ENCODE measurements around the gene NUTM2G. TPM values are rescaled to one million over a fixed set of nuclear protein-coding genes. Genes with fewer than 3 reads are reported as not detected.
"Not testable (repeated sequence)": the region's sequence is repeated elsewhere in the genome, so short reads cannot be mapped to it uniquely, and the experiment has no call there.

The NUTM2G gene
- total and polyA plus RNA-seq, 4 donors = not detected

DNA sequence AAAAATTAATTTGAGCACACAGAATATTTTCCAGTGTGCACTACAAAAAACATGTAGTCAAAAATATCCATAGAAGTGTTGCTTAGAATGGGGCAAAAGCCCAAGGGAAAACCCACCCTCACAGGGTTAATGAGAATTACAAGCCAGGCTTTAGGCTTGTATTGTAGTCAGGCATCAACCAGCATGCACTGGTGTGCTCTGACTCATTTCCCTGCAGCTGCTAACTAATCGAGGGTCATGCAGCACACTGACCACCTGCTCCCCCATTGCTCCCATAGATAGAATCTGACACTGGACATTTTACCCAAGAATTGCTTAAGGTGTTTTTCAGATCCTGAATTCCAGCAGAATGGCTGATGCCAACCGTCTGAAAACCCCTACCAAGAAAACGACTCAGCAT is 20.2 kb upstream of the NUTM2G start:
- H3K36me3 ChIP-seq (ENCODE audit: control insufficient read depth in 1 of 2, insufficient read depth in 2 of 2, low read length in 1 of 2); intact Hi-C loops (cut with DNase I); ATAC-seq (ENCODE audit: low FRiP score); H3K27me3 ChIP-seq (ENCODE audit: control insufficient read depth in 1 of 2, insufficient read depth in 2 of 2, low read length in 1 of 2); DNase-seq; H3K4me3 ChIP-seq (ENCODE audit: low read length in 2 of 2); H3K4me1 ChIP-seq (ENCODE audit: control insufficient read depth in 1 of 2, insufficient read depth in 2 of 2, low read length in 2 of 2); H3K27ac ChIP-seq (ENCODE audit: low read depth in 1 of 2, low read length in 2 of 2); H3K9me3 ChIP-seq (ENCODE audit: control insufficient read depth, low read length): not testable (repeated sequence)
- no CpG with 5 or more reads among the region's 3 CpGs for WGBS, 2 donors

DNA sequence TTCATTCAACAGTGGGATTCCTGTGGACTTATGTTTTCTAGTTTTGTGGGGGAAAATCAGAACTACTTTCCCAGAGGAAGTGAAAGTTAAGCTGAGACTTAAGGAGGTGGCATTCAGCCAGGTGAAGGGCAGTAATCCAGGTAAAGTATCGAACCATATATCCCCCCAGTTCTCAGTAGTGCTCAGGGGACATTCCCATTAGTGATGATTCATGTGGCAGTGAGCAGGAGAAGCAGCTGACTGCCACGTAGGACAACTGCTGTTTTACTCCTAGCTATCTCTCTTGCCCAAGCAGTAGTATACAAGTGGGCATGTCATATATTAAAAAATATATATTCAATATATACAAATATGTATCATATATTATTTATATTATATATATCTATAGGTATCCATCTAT is 13.1 kb upstream of the NUTM2G start:
- intact Hi-C loops (cut with DNase I); H3K36me3 ChIP-seq (ENCODE audit: control insufficient read depth in 1 of 2, insufficient read depth in 2 of 2, low read length in 1 of 2): not testable (repeated sequence)
- 85 to 95% methylated on average over 2 of the region's 2 CpGs for WGBS, 2 donors

DNA sequence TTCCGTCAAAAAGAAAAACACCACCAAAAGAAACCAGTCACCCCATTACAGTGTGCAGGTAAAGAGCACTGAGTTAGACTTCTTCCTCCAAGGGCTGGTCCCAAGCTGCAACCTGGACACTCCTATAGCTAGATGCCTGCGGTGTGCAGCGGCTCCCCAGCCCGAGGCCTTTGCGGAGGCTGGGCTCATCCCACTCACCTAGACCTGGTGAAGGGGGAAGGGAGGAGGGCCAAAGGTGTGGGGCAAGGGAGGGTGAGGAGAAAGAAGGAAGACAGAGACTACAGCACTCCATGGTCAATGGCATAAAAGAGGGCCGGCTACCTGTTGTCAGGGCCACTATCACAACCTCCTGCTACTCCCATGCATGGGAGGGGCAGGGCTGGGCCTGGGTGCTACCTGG is 12.1 kb upstream of the NUTM2G start:
- WGBS, 2 donors = 95 to 100% methylated on average over 3 to 5 of the region's 6 CpGs
- H3K9me3 ChIP-seq (ENCODE audit: control insufficient read depth, low read length); H3K27ac ChIP-seq (ENCODE audit: low read depth in 1 of 2, low read length in 2 of 2); ATAC-seq (ENCODE audit: low FRiP score); DNase-seq; H3K4me1 ChIP-seq (ENCODE audit: control insufficient read depth in 1 of 2, insufficient read depth in 2 of 2, low read length in 2 of 2); H3K4me3 ChIP-seq (ENCODE audit: low read length in 2 of 2); H3K27me3 ChIP-seq (ENCODE audit: control insufficient read depth in 1 of 2, insufficient read depth in 2 of 2, low read length in 1 of 2); intact Hi-C loops (cut with DNase I); H3K36me3 ChIP-seq (ENCODE audit: control insufficient read depth in 1 of 2, insufficient read depth in 2 of 2, low read length in 1 of 2): not testable (repeated sequence)

More for the DNA sequence above, 13.1 kb upstream of the NUTM2G start:
- H3K9me3 ChIP-seq (ENCODE audit: control insufficient read depth, low read length); H3K27ac ChIP-seq (ENCODE audit: low read depth in 1 of 2, low read length in 2 of 2); H3K4me3 ChIP-seq (ENCODE audit: low read length in 2 of 2); H3K4me1 ChIP-seq (ENCODE audit: control insufficient read depth in 1 of 2, insufficient read depth in 2 of 2, low read length in 2 of 2); DNase-seq; H3K27me3 ChIP-seq (ENCODE audit: control insufficient read depth in 1 of 2, insufficient read depth in 2 of 2, low read length in 1 of 2); ATAC-seq (ENCODE audit: low FRiP score): not testable (repeated sequence)

DNA sequence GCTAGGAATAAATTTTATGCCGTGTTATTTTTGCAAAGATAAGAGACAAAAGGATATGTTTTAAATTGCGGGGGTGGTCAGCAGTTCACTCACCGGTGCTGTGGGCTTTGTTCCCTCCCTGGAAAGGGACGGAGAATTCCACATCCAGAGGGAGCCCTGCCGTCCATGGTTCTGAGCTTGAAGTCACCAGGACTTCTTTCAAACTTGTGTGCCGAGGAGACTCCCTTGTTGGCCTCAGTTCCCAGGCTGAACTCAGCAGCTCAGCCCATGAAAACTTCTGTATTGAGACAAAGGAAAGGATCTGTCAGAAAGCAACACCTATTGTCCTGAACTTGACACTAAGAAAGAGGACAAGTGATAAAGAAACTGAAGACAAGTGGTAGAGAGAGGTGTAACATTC is 10.1 kb upstream of the NUTM2G start:
- H3K36me3 ChIP-seq (ENCODE audit: control insufficient read depth in 1 of 2, insufficient read depth in 2 of 2, low read length in 1 of 2); ATAC-seq (ENCODE audit: low FRiP score); H3K4me1 ChIP-seq (ENCODE audit: control insufficient read depth in 1 of 2, insufficient read depth in 2 of 2, low read length in 2 of 2); H3K27ac ChIP-seq (ENCODE audit: low read depth in 1 of 2, low read length in 2 of 2); DNase-seq; intact Hi-C loops (cut with DNase I); H3K27me3 ChIP-seq (ENCODE audit: control insufficient read depth in 1 of 2, insufficient read depth in 2 of 2, low read length in 1 of 2); H3K4me3 ChIP-seq (ENCODE audit: low read length in 2 of 2); H3K9me3 ChIP-seq (ENCODE audit: control insufficient read depth, low read length): not testable (repeated sequence)
- WGBS, 2 donors = 63 to 69% methylated on average over 5 to 6 of the region's 6 CpGs

DNA sequence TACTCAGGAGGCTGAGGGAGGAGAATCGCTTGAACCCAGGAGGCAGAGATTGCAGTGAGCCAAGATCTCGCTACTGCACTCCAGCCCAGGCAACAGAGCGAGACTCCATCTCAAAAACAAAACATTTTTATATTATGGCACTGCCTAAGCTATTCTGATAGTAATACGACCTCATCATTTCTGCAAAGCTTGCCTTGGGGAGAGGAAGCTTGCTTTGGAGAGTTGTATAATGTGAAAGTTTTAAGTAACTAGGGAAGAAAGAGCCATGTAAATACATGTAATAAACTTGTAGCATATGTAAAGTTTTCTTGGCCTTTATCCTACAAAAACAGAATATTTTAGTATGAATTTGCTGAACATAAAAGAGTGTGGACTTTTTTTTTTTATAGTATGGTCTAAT is 7.8 kb upstream of the NUTM2G start:
- not testable (repeated sequence) for ATAC-seq (ENCODE audit: low FRiP score); H3K36me3 ChIP-seq (ENCODE audit: control insufficient read depth in 1 of 2, insufficient read depth in 2 of 2, low read length in 1 of 2)
- whole genome bisulfite sequencing, 2 donors = 95 to 96% methylated on average over 3 to 4 of the region's 4 CpGs

DNA sequence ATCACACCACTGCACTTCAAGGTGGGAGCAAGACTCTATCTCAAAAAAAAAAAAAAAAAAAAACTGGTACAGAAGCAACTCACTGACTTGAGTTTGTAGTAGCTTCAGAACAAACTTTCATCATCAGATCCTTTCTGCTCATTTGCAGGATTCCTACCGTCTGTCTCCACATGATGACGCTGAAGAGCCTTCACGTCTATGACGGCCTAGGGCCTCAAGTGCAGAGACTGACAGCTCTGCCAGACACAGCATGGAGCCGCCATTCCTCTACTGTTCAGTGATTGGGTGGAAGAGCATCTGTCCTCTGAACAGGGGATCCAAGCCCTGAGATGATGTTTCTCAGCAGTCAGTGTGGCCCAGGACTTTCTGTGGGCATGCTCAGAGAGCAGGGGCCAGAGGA is 3.1 kb upstream of the NUTM2G start:
- intact Hi-C loops (cut with DNase I); ATAC-seq (ENCODE audit: low FRiP score); H3K4me1 ChIP-seq (ENCODE audit: control insufficient read depth in 1 of 2, insufficient read depth in 2 of 2, low read length in 2 of 2); H3K27ac ChIP-seq (ENCODE audit: low read depth in 1 of 2, low read length in 2 of 2); H3K9me3 ChIP-seq (ENCODE audit: control insufficient read depth, low read length); H3K27me3 ChIP-seq (ENCODE audit: control insufficient read depth in 1 of 2, insufficient read depth in 2 of 2, low read length in 1 of 2); H3K4me3 ChIP-seq (ENCODE audit: low read length in 2 of 2); H3K36me3 ChIP-seq (ENCODE audit: control insufficient read depth in 1 of 2, insufficient read depth in 2 of 2, low read length in 1 of 2); DNase-seq: not testable (repeated sequence)
- WGBS, 2 donors = 90 to 98% methylated on average over 5 of the region's 5 CpGs

More for the DNA sequence above, 7.8 kb upstream of the NUTM2G start:
- intact Hi-C loops (cut with DNase I); H3K9me3 ChIP-seq (ENCODE audit: control insufficient read depth, low read length); H3K4me3 ChIP-seq (ENCODE audit: low read length in 2 of 2); DNase-seq; H3K27ac ChIP-seq (ENCODE audit: low read depth in 1 of 2, low read length in 2 of 2); H3K4me1 ChIP-seq (ENCODE audit: control insufficient read depth in 1 of 2, insufficient read depth in 2 of 2, low read length in 2 of 2); H3K27me3 ChIP-seq (ENCODE audit: control insufficient read depth in 1 of 2, insufficient read depth in 2 of 2, low read length in 1 of 2): not testable (repeated sequence)

DNA sequence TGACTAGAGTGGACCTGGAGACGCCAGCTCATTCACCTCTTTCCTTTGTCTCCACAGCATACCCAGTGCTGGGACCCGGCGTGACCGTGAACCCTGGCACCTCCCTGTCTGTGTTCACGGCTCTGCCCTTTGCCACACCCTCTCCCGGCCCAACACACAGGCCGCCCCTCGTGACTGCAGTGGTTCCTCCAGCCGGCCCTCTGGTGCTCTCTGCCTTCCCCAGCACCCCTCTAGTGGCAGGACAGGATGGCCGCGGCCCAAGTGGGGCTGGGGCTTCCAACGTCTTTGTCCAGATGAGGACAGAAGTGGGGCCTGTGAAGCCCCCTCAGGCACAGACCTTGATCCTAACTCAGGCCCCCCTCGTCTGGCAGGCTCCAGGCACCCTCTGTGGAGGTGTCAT is 3.0 kb downstream of the NUTM2G start:
- H3K4me3 ChIP-seq (ENCODE audit: low read length in 2 of 2); H3K27ac ChIP-seq (ENCODE audit: low read depth in 1 of 2, low read length in 2 of 2); H3K9me3 ChIP-seq (ENCODE audit: control insufficient read depth, low read length); ATAC-seq (ENCODE audit: low FRiP score); H3K4me1 ChIP-seq (ENCODE audit: control insufficient read depth in 1 of 2, insufficient read depth in 2 of 2, low read length in 2 of 2); intact Hi-C loops (cut with DNase I); H3K27me3 ChIP-seq (ENCODE audit: control insufficient read depth in 1 of 2, insufficient read depth in 2 of 2, low read length in 1 of 2); DNase-seq; H3K36me3 ChIP-seq (ENCODE audit: control insufficient read depth in 1 of 2, insufficient read depth in 2 of 2, low read length in 1 of 2): not testable (repeated sequence)
- 49 to 68% methylated on average over 12 to 13 of the region's 13 CpGs for WGBS, 2 donors

DNA sequence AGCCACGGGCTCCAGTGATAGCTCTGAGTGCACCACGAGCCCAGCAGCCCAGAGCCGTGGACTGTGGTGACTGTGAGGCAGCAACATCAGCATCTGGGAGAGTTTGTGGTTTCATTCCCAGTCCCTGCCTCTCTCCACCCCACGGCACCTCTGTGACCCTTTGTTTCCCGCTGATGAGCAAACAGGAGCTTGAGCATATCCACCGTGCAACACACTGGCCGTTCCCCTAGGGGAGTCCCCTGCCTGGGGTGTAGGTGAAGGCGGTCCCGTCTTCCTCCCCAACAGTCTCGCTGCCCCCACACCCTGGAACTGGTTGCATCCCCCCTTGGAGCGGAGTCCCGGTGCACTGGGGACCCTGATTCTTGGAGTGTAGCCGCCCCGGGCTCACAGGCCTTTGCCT is 5.5 kb downstream of the NUTM2G start:
- H3K36me3 ChIP-seq (ENCODE audit: control insufficient read depth in 1 of 2, insufficient read depth in 2 of 2, low read length in 1 of 2); H3K27me3 ChIP-seq (ENCODE audit: control insufficient read depth in 1 of 2, insufficient read depth in 2 of 2, low read length in 1 of 2); H3K4me3 ChIP-seq (ENCODE audit: low read length in 2 of 2); DNase-seq; H3K27ac ChIP-seq (ENCODE audit: low read depth in 1 of 2, low read length in 2 of 2); H3K9me3 ChIP-seq (ENCODE audit: control insufficient read depth, low read length); H3K4me1 ChIP-seq (ENCODE audit: control insufficient read depth in 1 of 2, insufficient read depth in 2 of 2, low read length in 2 of 2); ATAC-seq (ENCODE audit: low FRiP score); intact Hi-C loops (cut with DNase I): not testable (repeated sequence)
- 77 to 87% methylated on average over 8 to 11 of the region's 14 CpGs for WGBS, 2 donors

DNA sequence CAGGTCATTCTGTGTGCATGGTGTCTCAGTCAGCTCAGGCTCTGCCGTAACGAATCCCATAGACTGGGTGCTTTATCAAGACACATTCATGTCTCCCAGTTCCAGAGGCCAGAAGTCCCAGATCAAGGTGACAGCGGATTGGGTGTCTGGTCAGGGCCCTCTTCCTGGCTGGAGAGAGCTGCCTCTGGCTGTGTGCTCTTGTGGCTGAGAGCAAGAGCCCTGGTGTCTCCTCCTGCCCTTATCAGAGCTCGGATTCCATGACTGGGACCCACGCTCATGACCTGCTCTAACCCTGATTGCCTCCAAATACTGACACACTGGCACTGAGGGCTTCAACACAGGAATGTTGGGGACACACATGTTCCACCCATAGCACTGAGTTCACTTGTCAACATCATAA is 6.1 kb downstream of the NUTM2G start:
- DNase-seq; H3K4me1 ChIP-seq (ENCODE audit: control insufficient read depth in 1 of 2, insufficient read depth in 2 of 2, low read length in 2 of 2); H3K36me3 ChIP-seq (ENCODE audit: control insufficient read depth in 1 of 2, insufficient read depth in 2 of 2, low read length in 1 of 2); H3K27ac ChIP-seq (ENCODE audit: low read depth in 1 of 2, low read length in 2 of 2); intact Hi-C loops (cut with DNase I); H3K4me3 ChIP-seq (ENCODE audit: low read length in 2 of 2); H3K9me3 ChIP-seq (ENCODE audit: control insufficient read depth, low read length); H3K27me3 ChIP-seq (ENCODE audit: control insufficient read depth in 1 of 2, insufficient read depth in 2 of 2, low read length in 1 of 2); ATAC-seq (ENCODE audit: low FRiP score): not testable (repeated sequence)
- WGBS, 2 donors = 76 to 94% methylated on average over 3 to 4 of the region's 5 CpGs

Data from aorta (tissue), 5 donors.